GM23338 (cell line): Measurements from ENCODE around the gene OR10H2.

ENCODE experiments used
- EZH2phosphoT487 ChIP-seq: fragments of 200-600 bp; sonication (generic); IDR thresholded peaks from one replicate; pipeline ENCODE4 v1.8.1; 2018; ENCODE audit warnings: antibody characterized with exemption; ENCODE audit not compliant: unreplicated experiment
- TF ChIP-seq, protein P1 (sequence below), 2 experiments: fragments of 200-600 bp in 1 of 2; sonication (generic) in 1 of 2; conservative IDR thresholded peaks; 2 replicates each; pipeline versions ENCODE4 v1.5.1 to v1.6.1; 2016 to 2017; ENCODE audit warnings: antibody characterized with exemption in 2 of 2, low read depth in 2 of 2, mild to moderate bottlenecking in 2 of 2, moderate library complexity in 1 of 2

DNA sequence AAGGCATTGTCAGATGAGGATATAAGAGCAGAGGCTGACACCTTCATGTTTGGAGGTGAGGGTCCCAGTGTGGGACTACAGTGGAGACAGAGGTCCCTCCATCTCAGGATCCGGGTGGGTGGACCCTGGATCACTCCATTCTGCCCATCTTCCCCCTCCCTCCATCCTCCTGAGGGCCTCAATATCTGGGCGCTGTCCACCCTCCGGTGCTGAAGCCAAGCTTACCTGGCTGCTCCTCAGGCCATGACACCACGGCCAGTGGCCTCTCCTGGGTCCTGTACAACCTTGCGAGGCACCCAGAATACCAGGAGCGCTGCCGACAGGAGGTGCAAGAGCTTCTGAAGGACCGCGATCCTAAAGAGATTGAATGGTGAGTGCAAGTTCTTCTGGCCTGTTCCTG lies 43.0 kb upstream of the OR10H2 start:
- TF ChIP-seq, protein P1, sequence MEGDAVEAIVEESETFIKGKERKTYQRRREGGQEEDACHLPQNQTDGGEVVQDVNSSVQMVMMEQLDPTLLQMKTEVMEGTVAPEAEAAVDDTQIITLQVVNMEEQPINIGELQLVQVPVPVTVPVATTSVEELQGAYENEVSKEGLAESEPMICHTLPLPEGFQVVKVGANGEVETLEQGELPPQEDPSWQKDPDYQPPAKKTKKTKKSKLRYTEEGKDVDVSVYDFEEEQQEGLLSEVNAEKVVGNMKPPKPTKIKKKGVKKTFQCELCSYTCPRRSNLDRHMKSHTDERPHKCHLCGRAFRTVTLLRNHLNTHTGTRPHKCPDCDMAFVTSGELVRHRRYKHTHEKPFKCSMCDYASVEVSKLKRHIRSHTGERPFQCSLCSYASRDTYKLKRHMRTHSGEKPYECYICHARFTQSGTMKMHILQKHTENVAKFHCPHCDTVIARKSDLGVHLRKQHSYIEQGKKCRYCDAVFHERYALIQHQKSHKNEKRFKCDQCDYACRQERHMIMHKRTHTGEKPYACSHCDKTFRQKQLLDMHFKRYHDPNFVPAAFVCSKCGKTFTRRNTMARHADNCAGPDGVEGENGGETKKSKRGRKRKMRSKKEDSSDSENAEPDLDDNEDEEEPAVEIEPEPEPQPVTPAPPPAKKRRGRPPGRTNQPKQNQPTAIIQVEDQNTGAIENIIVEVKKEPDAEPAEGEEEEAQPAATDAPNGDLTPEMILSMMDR (conservative IDR thresholded peaks at IDR 0.05; ENCODE audit: low read depth in 2 of 2), result no peak
- TF ChIP-seq EZH2phosphoT487, result no peak
